Measurements from ENCODE around the gene GJD4. TPM values are rescaled to one million over a fixed set of nuclear protein-coding genes. Genes with fewer than 3 reads are reported as not detected.

Gene GJD4, protein sequence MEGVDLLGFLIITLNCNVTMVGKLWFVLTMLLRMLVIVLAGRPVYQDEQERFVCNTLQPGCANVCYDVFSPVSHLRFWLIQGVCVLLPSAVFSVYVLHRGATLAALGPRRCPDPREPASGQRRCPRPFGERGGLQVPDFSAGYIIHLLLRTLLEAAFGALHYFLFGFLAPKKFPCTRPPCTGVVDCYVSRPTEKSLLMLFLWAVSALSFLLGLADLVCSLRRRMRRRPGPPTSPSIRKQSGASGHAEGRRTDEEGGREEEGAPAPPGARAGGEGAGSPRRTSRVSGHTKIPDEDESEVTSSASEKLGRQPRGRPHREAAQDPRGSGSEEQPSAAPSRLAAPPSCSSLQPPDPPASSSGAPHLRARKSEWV
- polyA plus RNA-seq (ENCODE audit: insufficient read length in 4 of 4) = under 1 TPM in 2 of 4 donors, not detected in 2; 0.17 to 0.20 TPM

DNA sequence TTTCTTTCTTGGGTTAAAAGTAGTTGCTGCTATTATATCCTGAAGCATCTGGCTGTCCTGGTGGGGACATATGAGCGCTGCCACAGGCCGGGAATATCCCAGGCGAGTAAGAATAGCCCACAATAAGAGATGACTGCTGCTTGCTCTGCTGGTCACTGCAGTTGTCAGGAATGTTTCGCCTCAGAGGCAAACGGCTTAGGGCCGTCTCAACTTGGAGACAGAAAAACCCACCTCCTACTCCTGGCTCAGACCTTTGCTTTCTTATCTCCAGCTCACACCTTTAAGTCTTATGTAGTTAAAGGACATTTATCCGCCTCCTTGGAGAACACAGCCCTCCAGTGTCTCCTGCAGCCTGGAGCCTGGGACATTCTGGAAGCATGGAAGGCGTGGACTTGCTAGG is at the start of gene GJD4:
GJD4 (plus strand) TSS at position 151 of the 400 bp plus-strand sequence; CDS start at position 378, 227 bp downstream.
- DNase-seq (ENCODE audit: low read depth in 4 of 4, low spot score in 2 of 4) = no peak

DNA sequence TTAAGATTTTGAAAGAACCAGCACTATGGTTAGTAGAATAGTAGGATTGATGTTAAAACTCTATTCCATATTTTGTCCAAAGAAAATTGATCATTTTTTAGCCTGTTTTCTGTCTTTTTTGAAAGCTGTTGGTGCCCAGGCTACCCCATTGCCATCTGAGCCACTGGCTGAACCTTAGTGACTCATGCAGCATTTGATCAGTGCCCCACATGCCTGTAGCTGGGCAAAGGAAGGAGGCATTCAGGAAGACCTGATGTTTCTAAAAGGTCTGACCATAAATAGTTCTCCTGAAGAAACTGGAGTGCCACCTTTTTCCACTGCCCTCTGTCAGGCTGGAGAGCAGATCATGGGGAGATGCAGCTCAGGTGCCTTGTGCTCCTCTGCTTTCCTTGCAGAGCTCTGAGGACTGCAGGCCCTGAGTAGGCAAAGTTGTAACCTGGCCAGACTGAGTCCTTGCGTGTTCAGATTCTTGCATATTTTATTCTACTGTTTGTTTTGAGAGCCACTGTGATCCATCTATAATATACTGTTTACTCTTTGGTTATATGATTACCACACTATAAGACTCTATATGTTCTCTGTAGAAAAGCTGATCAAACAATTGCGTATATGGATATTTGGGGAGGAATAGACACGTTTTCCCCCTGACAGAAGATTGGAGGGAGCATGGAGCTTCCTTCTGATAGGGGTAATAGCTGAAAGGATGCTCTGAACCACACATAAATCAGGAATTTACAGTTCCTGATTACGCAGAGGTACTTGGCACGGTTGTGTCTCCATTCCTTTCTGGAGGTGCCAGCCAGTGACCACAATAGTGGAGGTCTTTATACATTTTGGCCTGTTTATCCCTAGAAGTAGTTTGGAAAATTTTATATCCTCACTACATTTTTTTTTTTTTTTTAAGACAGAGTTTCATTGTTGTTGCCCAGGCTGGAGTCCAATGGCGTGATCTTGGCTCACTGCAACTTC is 48.9 kb upstream of the GJD4 start:
- no peak for DNase-seq (ENCODE audit: low read depth in 4 of 4, low spot score in 2 of 4)

DNA sequence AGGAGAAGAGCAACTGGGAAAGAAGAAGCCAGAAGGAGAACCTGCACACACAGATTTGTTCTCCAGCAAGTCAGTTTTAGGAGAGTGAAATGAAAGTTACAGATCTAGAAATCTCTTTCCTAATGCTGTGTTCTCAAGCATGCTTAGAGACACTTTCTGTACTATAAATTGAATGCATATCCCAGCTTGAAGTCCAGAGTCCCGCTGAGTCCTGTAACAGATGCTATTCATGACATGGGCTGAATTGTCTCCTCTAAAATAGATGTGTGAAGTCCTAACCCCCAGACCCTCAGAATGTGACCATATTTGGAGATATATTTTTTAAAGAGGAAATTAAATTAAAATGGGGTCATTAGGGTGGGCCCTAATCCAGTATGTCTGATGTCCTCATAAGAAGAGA is 46.9 kb upstream of the GJD4 start:
- DNase-seq (ENCODE audit: low read depth in 4 of 4, low spot score in 2 of 4) = no peak

DNA sequence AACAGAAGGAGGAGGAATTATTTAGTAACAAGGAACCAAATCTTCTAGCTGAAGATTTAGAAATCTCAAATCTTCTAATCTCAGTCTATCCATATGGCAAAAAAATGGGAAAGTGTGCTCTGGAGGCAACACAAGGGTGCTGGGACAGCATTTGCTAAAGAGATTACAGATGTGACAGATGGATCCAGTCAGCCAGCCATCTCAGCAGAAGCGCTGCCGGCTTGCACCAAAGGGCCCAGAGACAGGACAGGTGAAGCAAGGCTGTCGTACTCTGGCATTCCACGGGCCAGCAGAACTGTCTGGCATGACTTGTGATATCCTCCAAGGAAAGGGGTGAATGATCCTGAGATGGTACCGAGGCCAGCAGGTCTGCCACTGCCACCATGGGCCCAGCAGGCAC is 45.7 kb upstream of the GJD4 start:
- no peak for DNase-seq (ENCODE audit: low read depth in 4 of 4, low spot score in 2 of 4)

DNA sequence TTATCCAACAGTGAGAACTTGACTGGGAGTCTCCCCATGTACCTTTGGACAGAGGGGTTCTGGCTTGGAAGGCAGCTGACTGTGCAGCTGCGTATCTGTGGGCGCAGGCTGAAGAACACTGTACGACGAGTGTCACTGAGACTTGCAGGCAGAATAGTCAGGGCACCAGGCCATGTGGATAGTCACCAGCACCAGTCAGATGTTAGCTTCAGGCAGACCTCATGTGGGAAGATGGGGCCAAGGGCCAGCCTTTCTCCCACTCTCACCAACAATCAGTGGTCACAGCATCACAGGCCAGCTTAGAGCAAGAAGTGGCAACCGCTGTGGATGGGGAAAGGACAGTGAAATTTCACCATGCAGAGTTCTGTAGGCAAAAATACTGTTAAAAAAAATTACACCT is 43.4 kb upstream of the GJD4 start:
- no peak for DNase-seq (ENCODE audit: low read depth in 4 of 4, low spot score in 2 of 4)

DNA sequence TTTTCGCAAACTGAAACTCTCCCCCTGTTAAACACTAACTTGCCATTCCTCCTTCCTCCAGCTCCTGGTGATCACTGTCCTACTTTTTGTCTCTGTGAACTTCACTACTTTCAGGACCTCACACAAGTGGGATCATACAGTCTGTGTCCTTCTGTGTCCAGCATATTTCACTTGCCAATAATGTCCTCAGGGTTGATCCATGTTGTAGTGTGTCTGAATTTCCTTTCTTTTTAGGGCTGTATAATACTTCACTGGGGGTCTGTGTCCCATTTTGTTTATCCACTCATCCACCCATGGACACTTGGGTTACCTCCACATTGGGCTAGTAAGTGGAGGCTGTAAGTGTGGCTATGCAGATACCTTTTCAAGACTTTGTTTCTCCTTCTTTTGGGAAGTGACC is 42.7 kb upstream of the GJD4 start:
- DNase-seq (ENCODE audit: low read depth in 4 of 4, low spot score in 2 of 4) = no peak

DNA sequence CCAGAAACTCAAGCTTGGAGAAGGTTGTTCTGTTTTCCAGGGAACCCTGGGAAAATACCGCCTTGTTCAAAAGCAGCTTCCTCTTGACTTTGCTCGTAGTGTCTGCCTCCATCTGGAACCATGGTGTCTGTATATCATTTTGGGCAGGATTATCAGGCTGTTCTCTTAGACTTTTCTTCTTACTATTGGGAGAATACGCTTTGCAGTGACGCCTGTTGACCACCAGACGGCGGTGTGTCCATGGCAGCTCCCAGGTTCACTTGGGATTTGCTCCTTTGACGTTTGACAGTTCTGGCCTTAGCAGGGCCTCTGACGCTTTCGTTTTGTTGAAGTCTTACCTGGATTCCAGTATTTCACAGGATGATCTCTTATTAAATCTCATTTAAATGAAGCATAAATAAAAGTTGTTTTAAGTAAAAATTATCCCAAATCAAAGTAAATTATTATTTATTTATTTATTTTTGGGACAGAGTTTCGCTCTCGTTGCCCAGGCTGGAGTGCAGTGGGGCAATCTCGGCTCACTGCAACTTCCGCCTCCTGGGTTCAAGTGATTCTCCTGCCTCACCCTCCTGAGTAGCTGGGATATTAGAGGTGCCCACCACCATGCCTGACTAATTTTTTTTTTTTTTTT is 41.8 kb upstream of the GJD4 start:
- DNase-seq (ENCODE audit: low read depth in 4 of 4, low spot score in 2 of 4) = peak; percentile 25 to 56 (median 32)

DNA sequence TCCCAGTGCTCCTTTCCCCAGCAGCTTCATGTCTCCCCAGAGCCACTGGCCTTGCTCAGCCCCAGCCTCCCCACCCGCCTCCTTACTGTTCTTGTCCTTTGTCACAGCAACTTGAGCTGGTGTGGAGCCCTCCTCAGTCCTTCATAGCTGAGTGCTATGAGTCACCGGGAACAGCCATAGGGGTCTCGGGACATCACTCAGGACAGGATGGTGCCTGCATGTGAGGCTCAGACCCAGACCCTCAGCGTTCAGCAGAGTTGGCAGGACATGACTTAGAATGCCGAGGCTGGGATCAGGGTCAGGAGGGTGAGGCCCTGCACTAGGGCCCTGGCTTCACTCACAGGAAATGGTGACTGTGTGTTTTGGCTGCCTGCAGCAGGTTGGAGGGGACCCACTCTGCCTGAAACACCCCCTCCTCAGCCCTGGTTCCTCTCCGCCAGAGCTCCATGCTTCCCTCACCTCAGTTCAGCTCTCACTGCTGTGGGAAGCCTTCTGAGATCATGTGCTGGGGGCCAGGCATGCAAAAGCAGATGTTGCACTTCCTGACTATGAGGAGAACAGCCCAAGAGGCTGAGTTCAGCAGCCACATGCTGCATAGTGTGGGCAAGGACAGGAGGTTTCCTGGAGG is 40.7 kb upstream of the GJD4 start:
- DNase-seq (ENCODE audit: low read depth in 4 of 4, low spot score in 2 of 4) = no peak

DNA sequence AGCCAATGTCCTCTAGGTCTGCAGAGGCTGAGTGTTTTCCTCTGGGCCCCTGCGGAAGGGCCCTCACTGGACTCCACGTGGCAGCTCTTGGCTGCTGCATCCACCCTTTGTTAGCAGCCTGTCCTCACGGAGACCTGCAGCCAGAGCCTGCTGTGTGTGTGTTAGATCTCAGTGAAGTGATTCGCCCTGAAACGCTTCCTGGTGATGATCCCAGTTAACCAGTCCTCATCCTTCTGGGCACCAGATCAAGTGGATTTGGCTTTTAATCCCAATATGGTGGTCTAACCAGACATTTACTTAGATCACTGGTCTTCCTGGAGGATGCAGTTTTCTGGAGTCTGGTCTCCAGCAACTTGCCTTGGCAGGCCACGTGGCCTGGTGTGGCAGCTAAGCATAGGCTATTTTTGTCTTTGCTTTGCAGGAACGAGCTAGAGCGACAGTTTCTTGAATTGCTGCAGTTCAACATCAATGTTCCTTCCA is 39.5 kb upstream of the GJD4 start:
- no peak for DNase-seq (ENCODE audit: low read depth in 4 of 4, low spot score in 2 of 4)

DNA sequence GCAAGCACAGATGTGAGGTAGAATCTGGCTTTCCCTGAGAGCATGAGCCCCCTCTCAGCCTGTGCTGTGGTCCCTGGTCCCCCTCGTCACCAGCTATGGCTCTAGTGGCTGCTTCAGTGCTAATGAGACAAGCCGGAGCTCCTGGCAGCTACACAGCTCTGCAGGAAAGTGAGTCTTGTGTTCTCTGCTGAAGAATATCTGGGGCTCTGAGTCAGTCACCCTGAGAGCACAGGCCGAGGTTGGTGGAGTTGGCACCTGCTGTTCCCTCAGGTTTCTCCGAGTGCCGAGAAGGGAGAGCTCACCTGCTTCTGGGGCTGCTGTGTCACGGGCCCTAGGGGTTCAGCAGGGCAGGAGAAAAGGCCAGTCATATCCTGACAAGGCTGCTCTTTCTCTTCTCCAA is 37.2 kb upstream of the GJD4 start:
- DNase-seq (ENCODE audit: low read depth in 4 of 4, low spot score in 2 of 4) = no peak

DNA sequence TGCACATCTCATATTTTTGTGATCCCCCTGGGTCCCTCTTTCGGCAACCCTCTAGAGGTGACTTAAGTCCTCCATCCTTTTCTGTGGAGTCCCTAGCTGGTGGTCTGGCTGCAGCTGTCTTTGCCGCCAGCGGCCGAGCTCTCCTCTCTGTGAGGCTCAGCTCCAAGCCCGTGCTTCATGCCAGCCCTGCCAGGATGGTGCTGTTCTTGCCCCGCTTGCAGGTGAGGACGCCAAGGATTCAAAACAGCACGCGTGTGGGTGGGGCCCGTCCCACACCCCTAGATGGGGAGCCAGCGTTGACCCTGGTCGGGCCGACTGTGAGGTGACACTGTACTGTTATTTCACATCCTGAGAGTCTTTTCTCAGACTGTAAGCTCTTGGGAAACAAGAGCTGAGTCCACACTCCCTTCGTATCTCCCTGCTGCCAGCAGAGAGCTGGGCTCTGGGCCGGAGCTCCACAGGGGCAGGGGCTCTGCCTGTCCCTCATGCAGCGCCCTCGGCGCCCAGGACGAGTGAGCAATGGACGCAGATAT is 36.6 kb upstream of the GJD4 start:
- no peak for DNase-seq (ENCODE audit: low read depth in 4 of 4, low spot score in 2 of 4)

DNA sequence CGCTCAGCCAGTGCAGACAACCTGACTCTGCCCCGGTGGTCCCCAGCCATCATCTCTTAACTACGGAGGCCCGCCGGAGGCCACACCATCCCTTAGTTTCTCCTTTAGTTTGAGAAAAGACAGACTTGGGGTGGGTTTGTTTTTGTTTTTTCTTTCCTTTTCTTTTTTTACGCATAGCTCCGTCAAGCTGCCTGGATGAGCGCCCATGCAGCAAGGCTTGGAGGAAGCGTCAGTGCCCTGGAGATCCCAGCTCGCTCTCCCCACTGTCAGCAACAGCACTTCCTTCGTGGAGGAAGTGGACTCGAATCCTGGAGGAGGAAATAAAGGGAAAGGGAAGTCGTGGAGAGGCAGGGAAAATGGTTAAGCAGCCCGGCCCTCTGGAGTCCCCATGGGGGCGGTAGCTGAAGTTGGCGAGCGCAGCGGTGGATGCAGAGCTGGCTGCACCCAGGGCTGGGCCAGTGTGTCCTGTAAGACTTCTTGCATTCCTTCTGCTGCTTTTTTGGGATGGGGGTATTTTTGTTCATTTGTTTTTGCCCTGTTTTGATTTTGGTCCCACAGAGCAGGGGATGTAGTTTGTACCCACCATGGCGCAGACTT is 35.9 kb upstream of the GJD4 start:
- DNase-seq (ENCODE audit: low read depth in 4 of 4, low spot score in 2 of 4) = no peak

DNA sequence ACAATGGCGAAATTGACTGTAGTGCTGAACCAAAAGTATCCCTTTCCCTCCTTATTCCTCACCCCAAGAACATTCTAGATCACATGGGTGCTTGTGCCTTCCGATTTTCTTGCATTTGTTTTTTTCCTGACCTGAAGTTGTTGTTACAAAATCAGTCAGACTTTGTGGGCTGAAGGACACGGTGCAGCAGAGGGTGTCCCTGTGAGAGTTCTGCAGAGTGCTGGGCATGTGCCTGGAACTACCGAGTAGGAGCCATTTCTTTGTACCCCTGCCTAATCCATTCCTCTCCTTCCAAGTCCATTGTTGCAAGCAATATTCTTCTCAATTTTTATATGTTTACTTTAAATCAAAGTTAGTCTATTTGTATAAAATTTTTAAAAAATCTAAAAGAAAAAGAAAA is 35.3 kb upstream of the GJD4 start:
- DNase-seq (ENCODE audit: low read depth in 4 of 4, low spot score in 2 of 4) = no peak

DNA sequence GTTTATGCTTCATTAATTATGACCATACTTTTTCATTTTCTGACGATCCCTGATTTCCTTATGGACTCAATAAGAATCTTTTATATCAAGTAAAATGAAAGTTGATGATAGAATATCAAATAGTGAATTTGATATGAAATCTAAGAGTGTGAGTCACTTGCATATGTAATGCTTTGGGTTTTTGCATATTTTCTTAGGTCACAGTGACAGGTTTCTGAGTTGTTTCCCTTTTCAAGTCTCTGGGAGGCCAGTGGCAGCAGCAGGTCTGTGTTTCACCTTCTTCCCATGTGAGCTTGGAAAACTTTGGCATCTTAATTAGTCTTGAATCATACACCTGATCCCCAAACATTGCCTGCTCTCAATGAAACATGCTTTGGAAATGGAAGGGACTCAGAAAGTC is 34.7 kb upstream of the GJD4 start:
- DNase-seq (ENCODE audit: low read depth in 4 of 4, low spot score in 2 of 4) = no peak

DNA sequence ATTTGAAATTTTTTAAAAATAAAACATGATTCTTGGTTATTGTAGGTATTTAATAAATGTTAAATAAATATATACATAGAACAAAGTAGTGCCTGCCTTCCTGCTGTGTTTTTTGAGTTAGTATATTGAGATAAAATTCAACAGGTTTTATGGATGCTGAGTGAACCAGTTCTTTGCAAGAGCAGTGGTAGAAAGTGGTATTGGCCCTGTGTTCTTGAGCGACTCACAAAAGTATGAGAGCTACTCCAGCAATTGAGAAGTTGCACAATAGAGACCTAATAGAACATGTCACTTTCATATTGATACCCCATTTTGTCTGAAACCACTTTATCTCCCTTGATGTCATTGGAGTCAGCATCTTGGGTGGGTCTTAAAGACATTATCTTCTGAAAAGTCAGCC is 32.6 kb upstream of the GJD4 start:
- no peak for DNase-seq (ENCODE audit: low read depth in 4 of 4, low spot score in 2 of 4)

DNA sequence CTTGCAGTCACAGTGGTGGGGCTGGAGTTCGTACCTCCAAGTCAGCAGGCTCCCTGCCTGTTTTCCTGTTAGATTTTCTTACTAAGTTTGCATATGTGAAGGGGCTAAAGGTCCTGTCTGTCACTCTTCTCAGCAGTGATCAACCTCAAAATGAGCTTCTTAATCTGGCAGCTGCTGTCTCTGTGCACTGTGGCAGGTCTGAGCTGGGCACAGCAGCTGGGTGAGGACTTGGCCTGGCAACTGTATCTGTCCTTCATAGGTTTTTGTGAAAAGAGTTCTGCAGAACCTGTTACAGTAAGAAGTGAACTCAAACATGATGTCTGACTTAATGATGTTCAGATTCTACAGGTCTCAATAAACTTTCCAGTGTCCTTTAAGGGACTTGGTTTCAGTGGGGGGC is 31.3 kb upstream of the GJD4 start:
- no peak for DNase-seq (ENCODE audit: low read depth in 4 of 4, low spot score in 2 of 4)

DNA sequence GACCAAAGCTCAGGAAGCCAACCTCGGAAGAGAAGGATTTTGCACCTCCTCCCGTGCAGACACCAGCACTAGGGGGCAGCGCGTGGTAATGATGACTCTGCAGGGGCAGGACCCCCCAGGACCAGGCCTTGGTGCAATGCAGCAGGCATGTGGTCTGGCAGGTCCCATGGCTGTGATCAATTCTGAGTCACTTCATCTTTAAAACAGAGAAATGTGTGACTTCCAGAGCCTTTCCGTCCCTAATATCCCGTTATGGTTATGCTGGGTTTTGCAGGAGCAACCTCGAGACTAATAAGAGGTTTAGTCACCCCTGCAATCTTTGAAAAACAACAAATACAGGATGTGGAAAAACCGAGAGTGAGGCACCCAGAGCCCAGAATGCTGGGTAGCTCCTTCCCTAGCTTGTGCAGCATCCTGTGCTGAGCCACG is 30.2 kb upstream of the GJD4 start:
- DNase-seq (ENCODE audit: low read depth in 4 of 4, low spot score in 2 of 4) = no peak

DNA sequence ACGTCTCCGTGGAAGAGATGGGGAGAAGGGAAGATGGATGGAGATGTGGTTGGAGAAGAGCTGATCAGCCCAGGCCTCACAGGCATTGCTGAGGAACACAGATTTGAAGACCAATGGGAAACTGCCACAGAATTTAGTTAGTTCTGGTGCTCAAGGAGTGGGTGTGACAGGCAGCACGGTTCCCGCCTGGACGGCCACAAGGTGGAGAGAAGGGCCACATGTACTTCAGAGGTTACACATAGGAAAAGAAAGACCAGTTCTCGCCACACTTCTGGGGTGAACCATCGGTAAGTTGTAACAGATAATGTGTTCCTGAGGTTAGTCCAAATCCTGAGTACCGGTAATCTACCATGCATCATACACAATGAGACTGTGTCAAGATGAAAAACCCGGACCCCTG is 29.5 kb upstream of the GJD4 start:
- no peak for DNase-seq (ENCODE audit: low read depth in 4 of 4, low spot score in 2 of 4)

DNA sequence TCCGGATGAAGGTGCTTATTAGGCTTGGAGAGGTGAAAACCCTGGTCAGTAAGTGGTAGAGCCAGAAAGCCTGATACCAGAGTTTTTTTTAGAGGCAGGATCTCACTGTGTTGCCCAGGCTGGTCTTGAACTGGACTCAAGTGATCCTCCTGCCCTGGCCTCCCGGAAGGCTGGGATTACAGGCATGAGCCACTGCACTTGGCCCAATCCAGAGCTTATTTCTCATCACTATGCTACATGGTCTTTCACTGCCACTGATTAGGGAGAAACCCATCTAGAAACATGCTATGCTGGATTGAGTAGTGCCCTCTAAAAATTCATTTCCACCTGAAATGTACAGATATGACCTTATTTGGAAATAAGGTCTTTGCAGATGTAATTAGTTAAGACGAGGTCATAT is 28.4 kb upstream of the GJD4 start:
- no peak for DNase-seq (ENCODE audit: low read depth in 4 of 4, low spot score in 2 of 4)
